BLaER1 (cell line): ENCODE measurements around the gene HPSE2.

ENCODE experiments used
- H3K27ac ChIP-seq: shearing (Covaris generic); formaldehyde crosslinking; 2 replicates; pipeline ENCODE4 v1.8.1; 2022
- H3K27me3 ChIP-seq: shearing (Covaris generic); formaldehyde crosslinking; 2 replicates; pipeline ENCODE4 v1.8.1; 2022
- H3K36me3 ChIP-seq: shearing (Covaris generic); formaldehyde crosslinking; 2 replicates; pipeline ENCODE4 v1.8.1; 2022
- H3K4me1 ChIP-seq: shearing (Covaris generic); formaldehyde crosslinking; 2 replicates; pipeline ENCODE4 v1.8.1; 2022
- H3K4me2 ChIP-seq: shearing (Covaris generic); formaldehyde crosslinking; 2 replicates; pipeline ENCODE4 v1.8.1; 2022
- H3K4me3 ChIP-seq: shearing (Covaris generic); formaldehyde crosslinking; 2 replicates; pipeline ENCODE4 v1.8.1; 2022
- H3K9ac ChIP-seq: shearing (Covaris generic); formaldehyde crosslinking; 2 replicates; pipeline ENCODE4 v1.8.1; 2022
- H3K9me3 ChIP-seq: shearing (Covaris generic); formaldehyde crosslinking; 2 replicates; pipeline ENCODE4 v1.8.1; 2022
- H4K20me1 ChIP-seq: shearing (Covaris generic); formaldehyde crosslinking; 2 replicates; pipeline ENCODE4 v1.8.1; 2022
- Cebpa-rat ChIP-seq: shearing (Covaris generic); IDR thresholded peaks from 2 replicates; pipeline ENCODE4 v1.8.1; 2022

HPSE2 gene

GRCh38 chr10:98967601-98968000 lies 268.1 kb downstream of the HPSE2 start:
- Histone ChIP-seq H4K20me1 (no peaks in the 10 kb centered on the region), H3K27me3 (no peaks in the 10 kb centered on the region), H3K9ac (no peak overlapping the region), H3K4me3 (no peak overlapping the region), H3K36me3 (no peaks in the 10 kb centered on the region), H3K4me2 (no peak overlapping the region), H3K9me3 (no peaks in the 10 kb centered on the region), H3K27ac (no peak overlapping the region), H3K4me1 (no peaks in the 10 kb centered on the region)
- no peak for TF ChIP-seq Cebpa-rat

GRCh38 chr10:98963608-98964007 lies 272.0 kb downstream of the HPSE2 start:
- Histone ChIP-seq H3K4me3 (no peak overlapping the region), H3K36me3 (no peaks in the 10 kb centered on the region), H3K27me3 (no peaks in the 10 kb centered on the region), H3K9ac (no peak overlapping the region), H3K9me3 (no peaks in the 10 kb centered on the region), H4K20me1 (no peaks in the 10 kb centered on the region), H3K27ac (no peak overlapping the region), H3K4me2 (no peak overlapping the region), H3K4me1 (no peaks in the 10 kb centered on the region)
- no peak for TF ChIP-seq Cebpa-rat

- Histone ChIP-seq H4K20me1 (no peaks in the 10 kb centered on the region), H3K4me1 (no peaks in the 10 kb centered on the region), H3K27ac (no peak overlapping the region), H3K4me3 (no peak overlapping the region), H3K27me3 (no peaks in the 10 kb centered on the region), H3K36me3 (no peaks in the 10 kb centered on the region), H3K4me2 (no peak overlapping the region), H3K9ac (no peak overlapping the region), H3K9me3 (no peaks in the 10 kb centered on the region)
- TF ChIP-seq Cebpa-rat: no peak
These were observed 276.3 kb downstream of the HPSE2 start for GRCh38 chr10:98959379-98959778.

GRCh38 chr10:98957801-98958200 lies 277.9 kb downstream of the HPSE2 start:
- no peaks in the 10 kb centered on the region for H3K4me1 ChIP-seq
- no peak overlapping the region for H3K9ac ChIP-seq
- H3K9me3 ChIP-seq: no peaks in the 10 kb centered on the region
- H3K36me3 ChIP-seq: no peaks in the 10 kb centered on the region
- no peak overlapping the region for H3K27ac ChIP-seq
- no peaks in the 10 kb centered on the region for H4K20me1 ChIP-seq
- no peak overlapping the region for H3K4me2 ChIP-seq
- H3K4me3 ChIP-seq: no peak overlapping the region
- H3K27me3 ChIP-seq: no peaks in the 10 kb centered on the region
- no peak for TF ChIP-seq Cebpa-rat

- H3K36me3 ChIP-seq: no peaks in the 10 kb centered on the region
- H3K4me3 ChIP-seq: no peak overlapping the region
- H3K9me3 ChIP-seq: no peaks in the 10 kb centered on the region
- no peaks in the 10 kb centered on the region for H3K27me3 ChIP-seq
- H3K4me1 ChIP-seq: no peaks in the 10 kb centered on the region
- H3K27ac ChIP-seq: no peak overlapping the region
- TF ChIP-seq Cebpa-rat: no peak
- no peaks in the 10 kb centered on the region for H4K20me1 ChIP-seq
- no peak overlapping the region for H3K9ac ChIP-seq
- no peak overlapping the region for H3K4me2 ChIP-seq
These were observed 278.9 kb downstream of the HPSE2 start for GRCh38 chr10:98956576-98957260.

- Histone ChIP-seq H3K4me3 (no peak overlapping the region), H3K9me3 (no peaks in the 10 kb centered on the region), H3K27me3 (no peaks in the 10 kb centered on the region), H3K4me1 (no peaks in the 10 kb centered on the region), H3K4me2 (no peak overlapping the region), H3K27ac (no peak overlapping the region), H4K20me1 (no peaks in the 10 kb centered on the region), H3K9ac (no peak overlapping the region), H3K36me3 (no peaks in the 10 kb centered on the region)
- TF ChIP-seq Cebpa-rat: no peak
These were observed 282.4 kb downstream of the HPSE2 start for GRCh38 chr10:98953251-98953650.

- Histone ChIP-seq H3K27ac (no peak overlapping the region), H4K20me1 (no peaks in the 10 kb centered on the region), H3K9me3 (0 out of 2 replicates have a peak, but pooled peaks cover 6% of the 10 kb centered on the region), H3K4me3 (no peak overlapping the region), H3K27me3 (no peaks in the 10 kb centered on the region), H3K4me1 (no peaks in the 10 kb centered on the region), H3K9ac (no peak overlapping the region), H3K36me3 (no peaks in the 10 kb centered on the region), H3K4me2 (no peak overlapping the region)
- no peak for TF ChIP-seq Cebpa-rat
These were observed 284.2 kb downstream of the HPSE2 start for GRCh38 chr10:98951269-98952000.

- Histone ChIP-seq H3K9ac (no peak overlapping the region), H3K4me2 (no peak overlapping the region), H3K27me3 (no peaks in the 10 kb centered on the region), H3K4me1 (no peaks in the 10 kb centered on the region), H3K27ac (no peak overlapping the region), H3K4me3 (no peak overlapping the region), H3K36me3 (no peaks in the 10 kb centered on the region), H3K9me3 (0 out of 2 replicates have a peak, but pooled peaks cover 6% of the 10 kb centered on the region), H4K20me1 (no peaks in the 10 kb centered on the region)
- no peak for TF ChIP-seq Cebpa-rat
These were observed 285.5 kb downstream of the HPSE2 start for GRCh38 chr10:98950106-98950505.

GRCh38 chr10:98949306-98949705 lies 286.3 kb downstream of the HPSE2 start:
- no peaks in the 10 kb centered on the region for H3K4me1 ChIP-seq
- H3K27me3 ChIP-seq: no peaks in the 10 kb centered on the region
- no peak overlapping the region for H3K27ac ChIP-seq
- H3K9me3 ChIP-seq: 0 out of 2 replicates have a peak, but pooled peaks cover 6% of the 10 kb centered on the region
- no peaks in the 10 kb centered on the region for H3K36me3 ChIP-seq
- H3K4me3 ChIP-seq: no peak overlapping the region
- no peaks in the 10 kb centered on the region for H4K20me1 ChIP-seq
- H3K9ac ChIP-seq: no peak overlapping the region
- TF ChIP-seq Cebpa-rat: no peak
- H3K4me2 ChIP-seq: no peak overlapping the region

- no peaks in the 10 kb centered on the region for H3K36me3 ChIP-seq
- H3K4me2 ChIP-seq: no peak overlapping the region
- no peak overlapping the region for H3K9ac ChIP-seq
- H3K4me3 ChIP-seq: no peak overlapping the region
- H3K9me3 ChIP-seq: 0 out of 2 replicates have a peak, but pooled peaks cover 6% of the 10 kb centered on the region
- H3K27me3 ChIP-seq: no peaks in the 10 kb centered on the region
- H3K27ac ChIP-seq: no peak overlapping the region
- no peak for TF ChIP-seq Cebpa-rat
- H3K4me1 ChIP-seq: no peaks in the 10 kb centered on the region
- H4K20me1 ChIP-seq: no peaks in the 10 kb centered on the region
These were observed 292.0 kb downstream of the HPSE2 start for GRCh38 chr10:98943681-98944080.
